ENCODE results near the gene GZMM. TPM values are rescaled to one million over a fixed set of nuclear protein-coding genes. Genes with fewer than 3 reads are reported as not detected.

Gene GZMM
- total and polyA plus RNA-seq, 2 of the 13 experiments (the other 11 are each of a cell fraction or from before 2014, with no cell fraction given) = 0.07 TPM; not detected in 1

GRCh38 chr19:566403-566802, 22.6 kb downstream of the GZMM start (continued):
- TF ChIP-seq LBX2 (CRISPR knock-in tag; IDR thresholded peaks at IDR 0.05; ENCODE audit: borderline replicate concordance) (no peak), CHCHD3 (CRISPR knock-in tag; IDR thresholded peaks at IDR 0.05) (no peak), HNF4A (CRISPR knock-in tag; IDR thresholded peaks at IDR 0.05) (no peak), ZNF549 (CRISPR knock-in tag; IDR thresholded peaks at IDR 0.05) (no peak), TAF1 (CRISPR knock-in tag; IDR thresholded peaks at IDR 0.05) (no peak), HNF4G (IDR thresholded peaks at IDR 0.05; ENCODE audit: borderline replicate concordance, low read depth, low read length) (0 out of 2 replicates have a peak, but pooled peaks have one; percentile 11), HNF4G (CRISPR knock-in tag; IDR thresholded peaks at IDR 0.05; ENCODE audit: borderline replicate concordance, low read depth) (no peak), TBL1XR1 (IDR thresholded peaks at IDR 0.05; ENCODE audit: borderline replicate concordance, low read length, partially characterized antibody) (no peak), ATF7-NPFF (CRISPR knock-in tag; IDR thresholded peaks at IDR 0.05; ENCODE audit: low read depth) (no peak), ZNF678 (CRISPR knock-in tag; IDR thresholded peaks at IDR 0.05) (no peak), ZKSCAN1 (IDR thresholded peaks at IDR 0.05; ENCODE audit: low read length) (no peak), ZNF878 (CRISPR knock-in tag; IDR thresholded peaks at IDR 0.05) (no peak), ZEB1 (IDR thresholded peaks at IDR 0.05; ENCODE audit: insufficient replicate concordance, low read depth) (no peak), DMTF1 (CRISPR knock-in tag; IDR thresholded peaks at IDR 0.05) (no peak), NFIC (IDR thresholded peaks at IDR 0.05; ENCODE audit: low read length) (no peak), SOX5 (CRISPR knock-in tag; IDR thresholded peaks at IDR 0.05; ENCODE audit: borderline replicate concordance) (0 out of 2 replicates have a peak, but pooled peaks have one; percentile 19), CEBPG (CRISPR knock-in tag; IDR thresholded peaks at IDR 0.05) (peak; percentile 83), ZHX1 (CRISPR knock-in tag; IDR thresholded peaks at IDR 0.05; ENCODE audit: low read depth) (no peak), CENPT (CRISPR knock-in tag; IDR thresholded peaks at IDR 0.05; ENCODE audit: low read depth) (no peak)

Data from HepG2 (cell line).